HEK293 (cell line): Measurements from ENCODE around the gene SVIL.

Experiments used
- CTCF ChIA-PET: fragments of 350-600 bp; formaldehyde crosslinking; extraction: SDS; loops from one replicate; lab custom pipeline; 2021; ENCODE audit warnings: antibody characterized with exemption; lab: Yijun Ruan, JAX
- POLR2A ChIA-PET: fragments of 300-600 bp; formaldehyde crosslinking; extraction: SDS; loops from one replicate; lab custom pipeline; 2020; ENCODE audit warnings: antibody characterized with exemption, inconsistent platforms; lab: Yijun Ruan, JAX
- H3K27ac ChIP-seq: fragments of 200-500 bp; sonication (Bioruptor generic); 2 replicates; pipeline ENCODE4 v1.5.1; 2014; ENCODE audit warnings: low read depth, low read length, control low read depth, inconsistent platforms; ENCODE audit errors: extremely low read depth
- H3K36me3 ChIP-seq, 2 experiments: fragments of 200-500 bp in 1 of 2; sonication (Bioruptor generic) in 1 of 2; 1 replicate in 1 of 2; 2 replicates in 1 of 2; pipeline ENCODE4 v1.5.1; 2014 to 2017; ENCODE audit warnings: inconsistent platforms in 2 of 2, low read length in 2 of 2; ENCODE audit not compliant: control insufficient read depth in 2 of 2, insufficient read depth in 1 of 2
- H3K4me1 ChIP-seq: fragments of 200-500 bp; sonication (Bioruptor generic); 2 replicates; pipeline ENCODE4 v1.5.1; 2014; ENCODE audit warnings: mild to moderate bottlenecking, low read length, inconsistent platforms; ENCODE audit not compliant: control insufficient read depth, insufficient read depth
- H3K4me3 ChIP-seq: 2 replicates; pipeline ENCODE4 v1.5.1; 2011; ENCODE audit warnings: low read depth, mild to moderate bottlenecking, control low read depth, low read length, moderate library complexity
- H3K9me3 ChIP-seq: fragments of 200-500 bp; sonication (Bioruptor generic); 2 replicates; pipeline ENCODE4 v1.5.1; 2014; ENCODE audit warnings: low read depth, low read length, inconsistent platforms; ENCODE audit not compliant: control insufficient read depth, insufficient read depth
- CTCF ChIP-seq: fragments of 450-650 bp; formaldehyde crosslinking; IDR thresholded peaks from 2 replicates; pipeline ENCODE4 v1.5.1; 2016; ENCODE audit warnings: missing biosample characterization, missing genetic modification characterization
- EGR2 ChIP-seq: fragments of 450-650 bp; formaldehyde crosslinking; IDR thresholded peaks from 2 replicates; pipeline ENCODE4 v1.5.1; 2016; ENCODE audit warnings: low read depth, missing biosample characterization, missing genetic modification characterization
- HIC1 ChIP-seq: fragments of 450-650 bp; formaldehyde crosslinking; IDR thresholded peaks from 2 replicates; pipeline ENCODE4 v1.5.1; 2016; ENCODE audit warnings: missing biosample characterization, missing genetic modification characterization
- HOXA7 ChIP-seq: sonication (generic); formaldehyde crosslinking; IDR thresholded peaks from 2 replicates; pipeline ENCODE4 v1.8.1; 2022; ENCODE audit warnings: missing genetic modification reagents, borderline replicate concordance
- HOXC10 ChIP-seq: sonication (generic); formaldehyde crosslinking; IDR thresholded peaks from 2 replicates; pipeline ENCODE4 v1.8.1; 2023; ENCODE audit warnings: mild to moderate bottlenecking, missing genetic modification reagents
- KLF7 ChIP-seq: fragments of 450-650 bp; formaldehyde crosslinking; IDR thresholded peaks from 2 replicates; pipeline ENCODE4 v1.5.1; 2016; ENCODE audit warnings: missing biosample characterization, missing genetic modification characterization, borderline replicate concordance
- SP2 ChIP-seq: fragments of 450-650 bp; formaldehyde crosslinking; IDR thresholded peaks from 2 replicates; pipeline ENCODE4 v1.5.1; 2016; ENCODE audit warnings: missing biosample characterization, missing genetic modification characterization
- ZBTB21 ChIP-seq: fragments of 450-650 bp; formaldehyde crosslinking; IDR thresholded peaks from 2 replicates; pipeline ENCODE4 v1.5.1; 2017; ENCODE audit warnings: missing biosample characterization, missing genetic modification characterization
- ZNF140 ChIP-seq: fragments of 450-650 bp; formaldehyde crosslinking; IDR thresholded peaks from 2 replicates; pipeline ENCODE4 v1.5.1; 2016; ENCODE audit warnings: missing biosample characterization, missing genetic modification characterization
- ZNF155 ChIP-seq: fragments of 450-650 bp; formaldehyde crosslinking; IDR thresholded peaks from 2 replicates; pipeline ENCODE4 v1.5.1; 2016; ENCODE audit warnings: missing biosample characterization, missing genetic modification characterization
- ZNF16 ChIP-seq: fragments of 450-650 bp; formaldehyde crosslinking; IDR thresholded peaks from 2 replicates; pipeline ENCODE4 v1.5.1; 2016; ENCODE audit warnings: low read depth, missing biosample characterization, missing genetic modification characterization
- ZNF223 ChIP-seq: fragments of 450-650 bp; formaldehyde crosslinking; IDR thresholded peaks from 2 replicates; pipeline ENCODE4 v1.5.1; 2016; ENCODE audit warnings: missing biosample characterization, missing genetic modification characterization
- ZNF37A ChIP-seq: fragments of 450-650 bp; IDR thresholded peaks from 2 replicates; pipeline ENCODE4 v1.5.1; 2018; ENCODE audit warnings: missing biosample characterization, missing genetic modification characterization
- ZNF391 ChIP-seq: fragments of 450-650 bp; formaldehyde crosslinking; IDR thresholded peaks from 2 replicates; pipeline ENCODE4 v1.5.1; 2016; ENCODE audit warnings: low read depth, missing biosample characterization, missing genetic modification characterization, borderline replicate concordance
- ZNF426 ChIP-seq: fragments of 450-650 bp; formaldehyde crosslinking; IDR thresholded peaks from 2 replicates; pipeline ENCODE4 v1.5.1; 2017; ENCODE audit warnings: missing biosample characterization, missing genetic modification characterization, mild to moderate bottlenecking, inconsistent platforms, moderate library complexity
- ZNF521 ChIP-seq: fragments of 450-650 bp; formaldehyde crosslinking; IDR thresholded peaks from 2 replicates; pipeline ENCODE4 v1.5.1; 2017; ENCODE audit warnings: missing biosample characterization, mild to moderate bottlenecking, missing genetic modification characterization
- ZNF544 ChIP-seq: fragments of 450-650 bp; formaldehyde crosslinking; IDR thresholded peaks from 2 replicates; pipeline ENCODE4 v1.5.0; 2017; ENCODE audit warnings: missing biosample characterization, missing genetic modification characterization
- ZNF558 ChIP-seq: fragments of 450-650 bp; formaldehyde crosslinking; IDR thresholded peaks from 2 replicates; pipeline ENCODE4 v1.5.1; 2016; ENCODE audit warnings: missing biosample characterization, missing genetic modification characterization
- ZNF610 ChIP-seq: fragments of 450-650 bp; formaldehyde crosslinking; IDR thresholded peaks from 2 replicates; pipeline ENCODE4 v1.5.1; 2016; ENCODE audit warnings: missing biosample characterization, missing genetic modification characterization, borderline replicate concordance
- ZNF626 ChIP-seq: fragments of 450-650 bp; sonication (Bioruptor Pico); formaldehyde crosslinking; IDR thresholded peaks from 2 replicates; pipeline ENCODE4 v1.5.1; 2018; ENCODE audit warnings: missing biosample characterization, missing genetic modification characterization, inconsistent platforms
- ZNF677 ChIP-seq: fragments of 450-650 bp; IDR thresholded peaks from 2 replicates; pipeline ENCODE4 v1.5.0; 2018; ENCODE audit warnings: missing biosample characterization, mild to moderate bottlenecking, missing genetic modification characterization, moderate library complexity
- ZSCAN30 ChIP-seq: fragments of 450-650 bp; IDR thresholded peaks from 2 replicates; pipeline ENCODE4 v1.5.1; 2018; ENCODE audit warnings: missing biosample characterization, mild to moderate bottlenecking, missing genetic modification characterization, moderate library complexity
- TF ChIP-seq, protein P1 (sequence below): fragments of 450-650 bp; formaldehyde crosslinking; optimal IDR thresholded peaks from 2 replicates; pipeline ENCODE3; 2016; ENCODE audit warnings: missing biosample characterization, mild to moderate bottlenecking, missing genetic modification characterization
- TF ChIP-seq, protein P2 (sequence below): fragments of 450-650 bp; formaldehyde crosslinking; IDR thresholded peaks from 2 replicates; pipeline ENCODE4 v1.5.0; 2017; ENCODE audit warnings: missing biosample characterization, missing genetic modification characterization, borderline replicate concordance
- TF ChIP-seq, protein P3 (sequence below): fragments of 450-650 bp; formaldehyde crosslinking; IDR thresholded peaks from 2 replicates; pipeline ENCODE4 v1.5.1; 2016; ENCODE audit warnings: missing biosample characterization, missing genetic modification characterization

SVIL gene

GRCh38 chr10:29481906-29482440 lies 152.8 kb downstream of the SVIL start:
- H3K36me3 ChIP-seq, result peaks cover 0 to 40% of the 10 kb centered on the region in 2 experiments; a peak in 2 of 3 replicates
- no peaks in the 10 kb centered on the region for H3K9me3 ChIP-seq
- no peaks in the 10 kb centered on the region for H3K4me1 ChIP-seq
- TF ChIP-seq ZNF391 (tag by site-specific recombination), result no peak
- no peak for TF ChIP-seq ZNF140 (tag by site-specific recombination)
- no peak for TF ChIP-seq ZNF677 (tag by site-specific recombination)
- no peak for TF ChIP-seq HOXA7
- TF ChIP-seq ZNF521 (tag by site-specific recombination), result no peak
- TF ChIP-seq KLF7, result no peak
- TF ChIP-seq ZSCAN30 (tag by site-specific recombination), result no peak
- TF ChIP-seq ZNF223 (tag by site-specific recombination), result no peak
- TF ChIP-seq, protein P1, sequence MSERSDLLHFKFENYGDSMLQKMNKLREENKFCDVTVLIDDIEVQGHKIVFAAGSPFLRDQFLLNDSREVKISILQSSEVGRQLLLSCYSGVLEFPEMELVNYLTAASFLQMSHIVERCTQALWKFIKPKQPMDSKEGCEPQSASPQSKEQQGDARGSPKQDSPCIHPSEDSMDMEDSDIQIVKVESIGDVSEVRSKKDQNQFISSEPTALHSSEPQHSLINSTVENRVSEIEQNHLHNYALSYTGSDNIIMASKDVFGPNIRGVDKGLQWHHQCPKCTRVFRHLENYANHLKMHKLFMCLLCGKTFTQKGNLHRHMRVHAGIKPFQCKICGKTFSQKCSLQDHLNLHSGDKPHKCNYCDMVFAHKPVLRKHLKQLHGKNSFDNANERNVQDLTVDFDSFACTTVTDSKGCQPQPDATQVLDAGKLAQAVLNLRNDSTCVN (tag by site-specific recombination), result no peak
- no peak for TF ChIP-seq ZNF155 (tag by site-specific recombination)
- no peak for TF ChIP-seq ZNF426
- TF ChIP-seq, protein P2, sequence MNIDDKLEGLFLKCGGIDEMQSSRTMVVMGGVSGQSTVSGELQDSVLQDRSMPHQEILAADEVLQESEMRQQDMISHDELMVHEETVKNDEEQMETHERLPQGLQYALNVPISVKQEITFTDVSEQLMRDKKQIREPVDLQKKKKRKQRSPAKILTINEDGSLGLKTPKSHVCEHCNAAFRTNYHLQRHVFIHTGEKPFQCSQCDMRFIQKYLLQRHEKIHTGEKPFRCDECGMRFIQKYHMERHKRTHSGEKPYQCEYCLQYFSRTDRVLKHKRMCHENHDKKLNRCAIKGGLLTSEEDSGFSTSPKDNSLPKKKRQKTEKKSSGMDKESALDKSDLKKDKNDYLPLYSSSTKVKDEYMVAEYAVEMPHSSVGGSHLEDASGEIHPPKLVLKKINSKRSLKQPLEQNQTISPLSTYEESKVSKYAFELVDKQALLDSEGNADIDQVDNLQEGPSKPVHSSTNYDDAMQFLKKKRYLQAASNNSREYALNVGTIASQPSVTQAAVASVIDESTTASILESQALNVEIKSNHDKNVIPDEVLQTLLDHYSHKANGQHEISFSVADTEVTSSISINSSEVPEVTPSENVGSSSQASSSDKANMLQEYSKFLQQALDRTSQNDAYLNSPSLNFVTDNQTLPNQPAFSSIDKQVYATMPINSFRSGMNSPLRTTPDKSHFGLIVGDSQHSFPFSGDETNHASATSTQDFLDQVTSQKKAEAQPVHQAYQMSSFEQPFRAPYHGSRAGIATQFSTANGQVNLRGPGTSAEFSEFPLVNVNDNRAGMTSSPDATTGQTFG (tag by site-specific recombination), result no peak
- H3K27ac ChIP-seq, result no peak overlapping the region
- POLR2A ChIA-PET, result no interaction called here
- CTCF ChIA-PET, result interaction anchor here (0.5 to 2.2 kb wide), 9 partner anchors 11 to 871 kb away, joined by 3 to 19 read pairs (median 5); no protein-coding TSS in a partner anchor
- H3K4me3 ChIP-seq, result no peak overlapping the region

- Histone ChIP-seq H3K36me3 (peaks cover 4 to 30% of the 10 kb centered on the region in 2 experiments; a peak in 2 of 3 replicates), H3K4me1 (no peaks in the 10 kb centered on the region), H3K9me3 (no peaks in the 10 kb centered on the region), H3K4me3 (no peak overlapping the region), H3K27ac (no peak overlapping the region)
- POLR2A ChIA-PET, result no interaction called here
- CTCF ChIA-PET, result interaction anchor here (1.3 to 1.8 kb wide), 3 partner anchors 9 to 103 kb away, joined by 3 to 10 read pairs (median 8); no protein-coding TSS in a partner anchor
- TF ChIP-seq ZNF223 (tag by site-specific recombination) (no peak), EGR2 (tag by site-specific recombination) (no peak), HOXC10 (no peak), ZNF16 (tag by site-specific recombination) (no peak), HIC1 (tag by site-specific recombination) (no peak), ZNF37A (tag by site-specific recombination) (no peak), ZNF544 (tag by site-specific recombination) (no peak), SP2 (tag by site-specific recombination) (no peak), ZNF610 (tag by site-specific recombination) (no peak), ZBTB21 (tag by site-specific recombination) (no peak), ZNF558 (tag by site-specific recombination) (no peak), ZNF626 (tag by site-specific recombination) (no peak), CTCF (tag by site-specific recombination) (no peak)
- TF ChIP-seq, protein P3, sequence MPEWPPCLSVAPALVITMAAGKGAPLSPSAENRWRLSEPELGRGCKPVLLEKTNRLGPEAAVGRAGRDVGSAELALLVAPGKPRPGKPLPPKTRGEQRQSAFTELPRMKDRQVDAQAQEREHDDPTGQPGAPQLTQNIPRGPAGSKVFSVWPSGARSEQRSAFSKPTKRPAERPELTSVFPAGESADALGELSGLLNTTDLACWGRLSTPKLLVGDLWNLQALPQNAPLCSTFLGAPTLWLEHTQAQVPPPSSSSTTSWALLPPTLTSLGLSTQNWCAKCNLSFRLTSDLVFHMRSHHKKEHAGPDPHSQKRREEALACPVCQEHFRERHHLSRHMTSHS, result no peak
Observed at GRCh38 chr10:29479981-29480954, 154.5 kb downstream of the SVIL start.
